Endothelial cell (in vitro differentiated cells): ENCODE measurements around the gene NRXN3. TPM values are rescaled to one million over a fixed set of nuclear protein-coding genes. Genes with fewer than 3 reads are reported as not detected.

Experiments used
- DNase-seq: peaks from one replicate; pipeline ENCODE4 v3.0.0; 2021; ENCODE audit warnings: low spot score
- H3K27ac Mint-ChIP-seq: one replicate; pipeline ENCODE4 v1.8.0; 2021; ENCODE audit warnings: mixed read lengths, inconsistent platforms; ENCODE audit not compliant: unreplicated experiment
- H3K27me3 Mint-ChIP-seq: one replicate; pipeline ENCODE4 v1.8.0; 2021; ENCODE audit warnings: mild to moderate bottlenecking, moderate library complexity, mixed read lengths, inconsistent platforms; ENCODE audit not compliant: unreplicated experiment
- H3K36me3 Mint-ChIP-seq: one replicate; pipeline ENCODE4 v1.8.0; 2021; ENCODE audit warnings: mild to moderate bottlenecking, low read depth, mixed read lengths, inconsistent platforms; ENCODE audit not compliant: unreplicated experiment
- H3K4me1 Mint-ChIP-seq: one replicate; pipeline ENCODE4 v1.8.0; 2021; ENCODE audit warnings: mild to moderate bottlenecking, mixed read lengths, inconsistent platforms; ENCODE audit not compliant: unreplicated experiment
- H3K4me3 Mint-ChIP-seq: one replicate; pipeline ENCODE4 v1.8.0; 2021; ENCODE audit warnings: mild to moderate bottlenecking, mixed read lengths, inconsistent platforms; ENCODE audit not compliant: unreplicated experiment
- H3K9me3 Mint-ChIP-seq: one replicate; pipeline ENCODE4 v1.8.0; 2021; ENCODE audit warnings: mixed read lengths, inconsistent platforms; ENCODE audit not compliant: unreplicated experiment
- total RNA-seq: library from RNA; stranded (reverse); fragmentation: NEBNext Ultra II Directional; extraction: Animal tissue kit (Norgen Biotek cat#: 25700); gene quantifications from one replicate; pipeline ENCODE4 v1.2.1, GENCODE V29; 2021; ENCODE audit not compliant: unreplicated experiment
- TF ChIP-seq, protein P1 (sequence below): fragments of 200-600 bp; sonication (generic); IDR thresholded peaks from one replicate; pipeline ENCODE4 v1.5.0; 2021; ENCODE audit warnings: antibody characterized with exemption; ENCODE audit not compliant: unreplicated experiment

Gene NRXN3
- total RNA-seq, 1 donor from 2014 or later = 2.3 TPM

DNA sequence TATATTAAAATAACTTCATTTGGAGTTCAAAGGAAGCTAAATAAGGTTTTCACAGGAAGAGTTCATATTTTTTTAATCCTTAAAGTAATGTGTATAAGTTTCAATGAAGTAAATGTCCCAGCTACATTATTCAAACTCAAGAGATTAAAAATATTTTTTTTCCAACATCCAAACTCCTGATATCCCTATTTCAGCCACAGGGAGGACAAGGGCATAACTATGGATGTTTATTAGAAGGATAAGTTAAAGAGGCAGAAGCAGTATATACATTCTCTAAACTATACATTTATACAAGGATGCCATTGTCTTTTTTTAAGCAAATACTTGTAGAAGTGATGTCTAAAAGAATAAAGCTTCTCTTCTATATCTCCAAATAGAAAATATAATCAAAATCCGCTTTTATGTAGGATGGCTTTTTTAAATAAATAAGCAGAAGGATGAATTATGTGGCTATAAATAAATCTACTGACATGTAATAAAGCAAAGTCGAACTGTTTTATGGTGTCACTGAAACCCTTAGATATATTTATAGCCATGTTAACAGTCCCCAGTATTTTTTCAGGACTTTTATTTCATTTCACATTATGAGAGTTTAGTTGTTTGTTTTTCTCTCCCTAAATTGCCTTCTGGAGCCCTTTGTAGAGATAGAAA, 1104.6 kb downstream of the NRXN3 start:
- H3K9me3 Mint-ChIP-seq = no peaks in the 10 kb centered on the region
- H3K27me3 Mint-ChIP-seq = peaks cover 12% of the 10 kb centered on the region
- no peak overlapping the region for H3K27ac Mint-ChIP-seq
- H3K36me3 Mint-ChIP-seq = no peaks in the 10 kb centered on the region
- H3K4me1 Mint-ChIP-seq = peaks cover 6% of the 10 kb centered on the region
- no peak for DNase-seq
- TF ChIP-seq, protein P1, sequence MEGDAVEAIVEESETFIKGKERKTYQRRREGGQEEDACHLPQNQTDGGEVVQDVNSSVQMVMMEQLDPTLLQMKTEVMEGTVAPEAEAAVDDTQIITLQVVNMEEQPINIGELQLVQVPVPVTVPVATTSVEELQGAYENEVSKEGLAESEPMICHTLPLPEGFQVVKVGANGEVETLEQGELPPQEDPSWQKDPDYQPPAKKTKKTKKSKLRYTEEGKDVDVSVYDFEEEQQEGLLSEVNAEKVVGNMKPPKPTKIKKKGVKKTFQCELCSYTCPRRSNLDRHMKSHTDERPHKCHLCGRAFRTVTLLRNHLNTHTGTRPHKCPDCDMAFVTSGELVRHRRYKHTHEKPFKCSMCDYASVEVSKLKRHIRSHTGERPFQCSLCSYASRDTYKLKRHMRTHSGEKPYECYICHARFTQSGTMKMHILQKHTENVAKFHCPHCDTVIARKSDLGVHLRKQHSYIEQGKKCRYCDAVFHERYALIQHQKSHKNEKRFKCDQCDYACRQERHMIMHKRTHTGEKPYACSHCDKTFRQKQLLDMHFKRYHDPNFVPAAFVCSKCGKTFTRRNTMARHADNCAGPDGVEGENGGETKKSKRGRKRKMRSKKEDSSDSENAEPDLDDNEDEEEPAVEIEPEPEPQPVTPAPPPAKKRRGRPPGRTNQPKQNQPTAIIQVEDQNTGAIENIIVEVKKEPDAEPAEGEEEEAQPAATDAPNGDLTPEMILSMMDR = no peak
- no peak overlapping the region for H3K4me3 Mint-ChIP-seq

DNA sequence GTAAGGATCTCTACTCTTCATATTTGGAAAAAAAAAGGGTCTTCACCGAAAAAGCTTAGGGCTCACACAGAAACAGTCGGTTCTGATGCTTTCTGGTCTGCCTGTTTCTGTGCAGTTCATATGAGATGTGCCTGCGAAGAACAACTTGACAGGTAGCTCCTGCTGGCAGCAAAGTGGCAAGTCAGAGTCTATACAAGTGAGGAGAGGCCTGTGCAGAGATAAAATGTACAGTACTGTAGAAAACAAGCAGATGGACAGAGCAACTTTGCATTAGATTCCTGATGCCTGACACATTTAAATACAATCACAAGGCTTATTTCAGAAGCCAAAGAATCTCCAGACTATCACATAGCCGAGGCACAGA, 1105.1 kb downstream of the NRXN3 start:
- peaks cover 16% of the 10 kb centered on the region for H3K27me3 Mint-ChIP-seq
- no peak overlapping the region for H3K4me3 Mint-ChIP-seq
- TF ChIP-seq, protein P1 = no peak
- H3K27ac Mint-ChIP-seq = no peak overlapping the region
- H3K9me3 Mint-ChIP-seq = no peaks in the 10 kb centered on the region
- DNase-seq = no peak
- peaks cover 10% of the 10 kb centered on the region for H3K4me1 Mint-ChIP-seq
- no peaks in the 10 kb centered on the region for H3K36me3 Mint-ChIP-seq

DNA sequence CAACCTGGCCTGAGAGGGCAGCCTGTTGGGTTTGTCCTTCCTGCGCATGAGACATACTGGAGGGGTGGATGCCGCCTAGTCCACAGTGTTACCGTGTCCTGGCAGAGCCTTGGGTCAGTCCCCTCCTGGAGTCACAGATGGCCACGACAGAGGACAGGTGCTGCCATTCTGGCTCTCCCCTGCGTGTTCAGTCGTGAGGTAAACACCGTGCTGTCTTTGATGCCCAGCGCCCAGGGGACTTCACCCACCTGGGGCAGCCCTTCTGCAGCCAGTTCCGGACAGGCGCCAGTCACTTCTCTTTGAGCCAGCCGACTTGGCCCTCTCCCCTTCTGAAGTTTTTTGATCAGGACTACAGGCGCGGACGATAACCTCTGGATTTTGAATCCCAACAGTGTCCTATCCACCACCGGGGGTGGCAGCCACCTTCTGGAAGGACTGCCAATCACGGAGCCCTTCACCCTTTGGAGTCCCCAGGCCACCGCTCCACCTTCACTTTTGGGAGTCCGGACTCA, 1108.2 kb downstream of the NRXN3 start:
- peak; percentile 5 for DNase-seq
- TF ChIP-seq, protein P1 = no peak

DNA sequence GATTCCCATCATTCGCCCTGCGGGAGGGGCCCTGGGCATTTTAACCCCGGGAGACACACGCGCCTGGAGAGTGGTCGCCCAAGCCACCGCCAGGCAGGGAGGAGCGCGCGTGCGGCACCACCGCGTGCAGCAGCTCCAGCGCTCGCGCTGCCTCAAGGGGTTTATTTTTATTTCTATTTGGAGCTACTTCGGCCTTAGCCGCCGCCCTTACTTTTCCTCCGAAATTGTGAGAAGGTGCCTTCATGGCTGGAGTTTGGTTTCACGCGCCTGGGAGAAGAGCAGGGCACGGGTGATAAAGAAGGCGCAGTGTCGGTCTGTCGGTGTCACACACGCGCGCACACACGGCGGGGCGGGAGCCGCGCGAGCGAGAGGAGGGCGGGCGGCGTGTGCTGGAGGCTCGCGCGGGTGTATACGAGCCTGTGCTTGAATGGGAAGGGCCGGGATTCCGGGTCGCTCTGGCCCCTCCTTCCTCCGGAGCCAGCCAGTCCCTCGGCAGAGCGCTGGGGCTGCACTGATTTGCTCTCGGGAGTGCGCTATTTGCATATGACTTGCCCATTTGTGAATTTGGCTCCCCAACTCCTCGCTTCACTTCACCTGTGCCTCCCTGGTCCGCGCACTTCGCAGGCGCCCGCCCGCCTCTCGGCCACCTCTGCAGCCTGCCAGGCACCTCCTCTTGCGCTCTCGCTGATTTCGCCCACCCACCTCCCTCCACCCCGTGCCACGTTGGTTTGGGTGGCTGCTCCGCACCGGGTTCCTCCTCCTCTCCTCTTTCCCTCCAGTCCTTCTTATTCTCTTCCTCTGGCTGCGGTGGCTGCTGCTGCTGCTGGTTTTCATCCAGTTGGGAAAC, 1108.8 kb downstream of the NRXN3 start:
- peak overlapping the region; percentile 93 for H3K4me3 Mint-ChIP-seq
- peaks cover 14% of the 10 kb centered on the region for H3K27me3 Mint-ChIP-seq
- TF ChIP-seq, protein P1 = no peak

More for the DNA sequence above, 1108.2 kb downstream of the NRXN3 start:
- Mint-ChIP-seq H3K4me1 (peaks cover 21% of the 10 kb centered on the region), H3K36me3 (no peaks in the 10 kb centered on the region), H3K9me3 (no peaks in the 10 kb centered on the region), H3K27me3 (peaks cover 14% of the 10 kb centered on the region), H3K4me3 (peak overlapping the region; percentile 93), H3K27ac (no peak overlapping the region)

More for the DNA sequence above, 1108.8 kb downstream of the NRXN3 start:
- Mint-ChIP-seq H3K4me1 (peaks cover 21% of the 10 kb centered on the region), H3K9me3 (no peaks in the 10 kb centered on the region), H3K27ac (no peak overlapping the region), H3K36me3 (no peaks in the 10 kb centered on the region)
- peak; percentile 80 for DNase-seq
